T-cell (primary cell): ENCODE measurements around the gene COL15A1. TPM values are rescaled to one million over a fixed set of nuclear protein-coding genes. Genes with fewer than 3 reads are reported as not detected.

Experiments
- ATAC-seq, 4 experiments: fragments of 200-7000 bp in 3 of 4; fragments of 150-1000 bp in 1 of 4; cut with Tn5 transposase; replicated peaks in 1 of 4; 1 replicate in 3 of 4; 2 replicates in 1 of 4; pipeline ENCODE4 v1.10.0; 2021; ENCODE audit warnings: moderate library complexity in 3 of 4, mild to moderate bottlenecking in 2 of 4, moderate number of reproducible peaks in 1 of 4
- CTCF ChIA-PET, 2 donors: fragments of 300-600 bp; sonication (Branson Sonifier 250); formaldehyde crosslinking; loops; one replicate each; lab custom pipeline; 2022; ENCODE audit warnings: antibody characterized with exemption in 2 of 2; lab: Charles Lee
- POLR2A ChIA-PET, 2 donors: fragments of 300-600 bp; sonication (Branson Sonifier 250); formaldehyde crosslinking; loops; one replicate each; lab custom pipeline; 2022; ENCODE audit warnings: antibody characterized with exemption in 2 of 2; lab: Charles Lee
- DNase-seq, 35 experiments: peaks; one replicate each; pipeline versions ENCODE4 v3.0.0 to v3.0.0-alpha.2; 2013 to 2023
- H3K27ac ChIP-seq: one replicate; pipeline ENCODE4 v1.5.1; 2013; ENCODE audit warnings: low read length
- H3K27me3 ChIP-seq, 2 experiments: replicated peaks in 1 of 2; 1 replicate in 1 of 2; 2 replicates in 1 of 2; pipeline versions ENCODE4 v1.6.1 to v1.7.0; 2013; ENCODE audit warnings: low read length in 1 of 2, mixed read lengths in 1 of 2; ENCODE audit not compliant: control insufficient read depth in 2 of 2, insufficient read depth in 2 of 2; ENCODE audit errors: extremely low read depth in 1 of 2
- H3K36me3 ChIP-seq, 2 donors: 1 replicate in 1 of 2; 2 replicates in 1 of 2; pipeline versions ENCODE4 v1.6.1 to v1.7.0; 2013; ENCODE audit warnings: low read length in 1 of 2; ENCODE audit not compliant: control insufficient read depth in 2 of 2, insufficient read depth in 1 of 2; ENCODE audit errors: extremely low read depth in 1 of 2
- H3K4me1 ChIP-seq, 2 experiments: 1 replicate in 1 of 2; 2 replicates in 1 of 2; pipeline versions ENCODE4 v1.6.1 to v1.7.0; 2013; ENCODE audit warnings: low read length in 2 of 2, mixed read lengths in 1 of 2; ENCODE audit not compliant: insufficient read depth in 2 of 2, control insufficient read depth in 1 of 2; ENCODE audit errors: extremely low read depth in 1 of 2
- H3K4me3 ChIP-seq, 2 donors: 1 replicate in 1 of 2; 2 replicates in 1 of 2; pipeline versions ENCODE4 v1.5.1 to v1.7.0; 2013; ENCODE audit warnings: mild to moderate bottlenecking in 2 of 2, low read length in 1 of 2, moderate library complexity in 1 of 2; ENCODE audit not compliant: control insufficient read depth in 1 of 2; ENCODE audit errors: extremely low read depth in 1 of 2
- H3K9me3 ChIP-seq: 2 replicates; pipeline ENCODE4 v1.7.0; 2013
- H3K27ac Mint-ChIP-seq, 2 donors: one replicate each; pipeline ENCODE4 v1.8.0; 2020 to 2021; ENCODE audit warnings: mild to moderate bottlenecking in 2 of 2, mixed read lengths in 2 of 2
- H3K27me3 Mint-ChIP-seq, 2 donors: one replicate each; pipeline ENCODE4 v1.8.0; 2021 to 2022; ENCODE audit warnings: mixed read lengths in 2 of 2
- H3K36me3 Mint-ChIP-seq: one replicate; pipeline ENCODE4 v1.8.0; 2021; ENCODE audit warnings: mixed read lengths
- H3K4me1 Mint-ChIP-seq, 3 donors: one replicate each; pipeline ENCODE4 v1.8.0; 2020 to 2022; ENCODE audit warnings: mixed read lengths in 3 of 3, mild to moderate bottlenecking in 1 of 3
- H3K4me3 Mint-ChIP-seq, 3 donors: one replicate each; pipeline ENCODE4 v1.8.0; 2020 to 2022; ENCODE audit warnings: mild to moderate bottlenecking in 3 of 3, mixed read lengths in 3 of 3, moderate library complexity in 3 of 3
- H3K9me3 Mint-ChIP-seq, 3 donors: one replicate each; pipeline ENCODE4 v1.8.0; 2020 to 2022; ENCODE audit warnings: mixed read lengths in 3 of 3
- WGBS: methylation state at CpG from one replicate; pipeline ENCODE4 v1.1.5; 2013; ENCODE audit warnings: missing lambda C conversion rate; ENCODE audit not compliant: insufficient coverage; 5-methylcytosine and 5-hydroxymethylcytosine counted together
- total RNA-seq, 35 experiments: library from RNA in 6 of 35; stranded (reverse) in 6 of 35; fragments of 120-200 nt in 1 of 35; gene quantifications; one replicate each; pipeline versions ENCODE4 v1.2.1 to v1.2.4 and lab custom pipeline; 2013 to 2026

COL15A1 gene
- total RNA-seq, 5 donors from 2014 or later (not counting 1 experiment from before 2014, with no cell fraction given) = 0.15 to 0.20 (median 0.19) TPM; not detected in 2

- WGBS = 100% methylated on average over 4 of the region's 4 CpGs
- DNase-seq (no peak), ATAC-seq (no peak)
- peaks cover 4% of the 10 kb centered on the region for H3K36me3 Mint-ChIP-seq
- H3K27me3 Mint-ChIP-seq = no peaks in the 10 kb centered on the region
- Histone ChIP-seq H3K9me3 (no peaks in the 10 kb centered on the region), H3K27ac (no peak overlapping the region), H3K4me3 (no peak overlapping the region), H3K27me3 (no peaks in the 10 kb centered on the region), H3K36me3 (peaks cover 0 to 2% of the 10 kb centered on the region in 2 donors), H3K4me1 (peaks cover 7 to 56% of the 10 kb centered on the region in 2 experiments)
- no peak overlapping the region for H3K4me3 Mint-ChIP-seq
- CTCF ChIA-PET = interaction anchor here in 1 of 2 donors (0.7 kb wide), 1 partner anchor 37 kb away, joined by 3 read pairs; no protein-coding TSS in a partner anchor
- H3K4me1 Mint-ChIP-seq = peaks cover 50 to 62% (median 57%) of the 10 kb centered on the region in 3 donors
- no peak overlapping the region for H3K27ac Mint-ChIP-seq
- peaks cover 0 to 8% (median 3%) of the 10 kb centered on the region in 3 donors for H3K9me3 Mint-ChIP-seq
- POLR2A ChIA-PET = no interaction called here
These were observed 105.9 kb downstream of the COL15A1 start for GRCh38 chr9:99049641-99050040.

GRCh38 chr9:99050292-99050911 lies 106.7 kb downstream of the COL15A1 start:
- H3K4me3 ChIP-seq = no peak overlapping the region
- Mint-ChIP-seq H3K4me3 (no peak overlapping the region), H3K27ac (no peak overlapping the region), H3K36me3 (peaks cover 2% of the 10 kb centered on the region), H3K4me1 (peaks cover 55 to 66% (median 61%) of the 10 kb centered on the region in 3 donors), H3K9me3 (peaks cover 0 to 2% (median 0%) of the 10 kb centered on the region in 3 donors), H3K27me3 (no peaks in the 10 kb centered on the region)
- 91% methylated on average over 8 of the region's 10 CpGs for WGBS
- DNase-seq (no peak), ATAC-seq (no peak)
- no peaks in the 10 kb centered on the region for H3K27me3 ChIP-seq
- no peaks in the 10 kb centered on the region for H3K9me3 ChIP-seq
- POLR2A ChIA-PET = interaction anchor here (0.6 kb wide), 2 partner anchors 36 to 84 kb away, joined by 3 to 7 read pairs; no protein-coding TSS in a partner anchor
- H3K4me1 ChIP-seq = peaks cover 7 to 59% of the 10 kb centered on the region in 2 experiments
- H3K36me3 ChIP-seq = no peaks in the 10 kb centered on the region
- CTCF ChIA-PET = no interaction called here
- H3K27ac ChIP-seq = no peak overlapping the region

DNA sequence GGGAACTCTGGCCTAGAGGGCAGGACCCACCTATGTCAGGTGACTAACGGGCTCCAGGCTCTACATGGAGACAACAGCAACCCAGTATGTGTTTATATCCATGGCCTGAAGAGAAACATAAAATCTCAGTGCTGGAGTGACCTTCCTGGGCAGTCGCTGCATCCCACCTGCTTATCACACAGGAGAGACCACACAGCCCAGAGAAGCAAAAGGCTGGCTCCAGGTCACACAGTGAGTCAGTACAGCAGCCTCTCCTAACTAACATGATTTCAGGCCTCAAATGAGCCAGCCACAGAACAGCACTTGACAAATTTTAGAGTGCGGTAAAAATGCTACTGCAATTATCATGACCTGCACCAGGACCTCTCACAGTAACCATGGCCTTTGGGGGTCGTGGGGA lies 107.2 kb downstream of the COL15A1 start:
- Histone ChIP-seq H3K4me1 (peaks cover 7 to 63% of the 10 kb centered on the region in 2 experiments), H3K4me3 (no peak overlapping the region), H3K27me3 (no peaks in the 10 kb centered on the region), H3K36me3 (no peaks in the 10 kb centered on the region), H3K27ac (no peak overlapping the region), H3K9me3 (no peaks in the 10 kb centered on the region)
- POLR2A ChIA-PET = interaction anchor here (0.6 kb wide), 3 partner anchors 32 to 84 kb away, joined by 3 to 7 read pairs (median 3); no protein-coding TSS in a partner anchor
- Mint-ChIP-seq H3K9me3 (no peaks in the 10 kb centered on the region), H3K27me3 (no peaks in the 10 kb centered on the region), H3K4me1 (peaks cover 61 to 72% (median 65%) of the 10 kb centered on the region in 3 donors), H3K4me3 (no peak overlapping the region), H3K36me3 (no peaks in the 10 kb centered on the region), H3K27ac (peak overlapping the region in 1 of 2 donors; percentile 34)
- no peak for DNase-seq
- CTCF ChIA-PET = no interaction called here
- no peak for ATAC-seq
- 94% methylated on average over 2 of the region's 4 CpGs for WGBS

DNA sequence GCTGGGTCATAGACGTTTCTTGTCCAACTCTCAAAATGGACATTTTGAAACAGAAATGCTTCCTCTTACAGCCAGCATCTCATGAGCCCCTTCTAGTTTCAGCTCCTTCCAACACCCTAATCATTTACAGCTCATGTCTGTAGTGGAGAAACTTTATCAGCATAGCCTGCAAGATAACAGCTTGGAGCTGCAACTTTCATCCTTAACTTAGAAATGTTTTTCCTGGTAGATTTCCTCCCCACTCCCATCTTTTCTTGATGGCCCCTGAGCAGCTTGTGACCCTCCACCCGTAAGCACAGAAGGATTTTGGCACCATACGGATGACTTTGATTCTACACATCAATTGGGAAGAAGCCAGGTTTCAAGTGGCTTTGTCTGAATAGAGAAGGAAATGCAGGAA lies 107.7 kb downstream of the COL15A1 start:
- no peaks in the 10 kb centered on the region for H3K27me3 ChIP-seq
- Mint-ChIP-seq H3K27ac (no peak overlapping the region), H3K4me3 (no peak overlapping the region), H3K27me3 (no peaks in the 10 kb centered on the region), H3K4me1 (peaks cover 65 to 71% (median 67%) of the 10 kb centered on the region in 3 donors), H3K36me3 (no peaks in the 10 kb centered on the region), H3K9me3 (no peaks in the 10 kb centered on the region)
- no peaks in the 10 kb centered on the region for H3K9me3 ChIP-seq
- H3K36me3 ChIP-seq = no peaks in the 10 kb centered on the region
- H3K4me1 ChIP-seq = peaks cover 7 to 68% of the 10 kb centered on the region in 2 experiments
- ChIA-PET POLR2A (interaction anchor here (0.6 kb wide), 2 partner anchors 32 to 83 kb away, joined by 3 read pairs; no protein-coding TSS in a partner anchor), CTCF (no interaction called here)
- H3K4me3 ChIP-seq = no peak overlapping the region
- no CpG with 5 or more reads among the region's 3 CpGs for whole genome bisulfite sequencing
- no peak overlapping the region for H3K27ac ChIP-seq
- DNase-seq (no peak), ATAC-seq (no peak)

- CTCF ChIA-PET = no interaction called here
- Histone ChIP-seq H3K9me3 (no peaks in the 10 kb centered on the region), H3K4me3 (no peak overlapping the region), H3K36me3 (no peaks in the 10 kb centered on the region), H3K4me1 (peaks cover 9 to 73% of the 10 kb centered on the region in 2 experiments), H3K27me3 (no peaks in the 10 kb centered on the region), H3K27ac (peak overlapping the region; percentile 14)
- no peak overlapping the region for H3K4me3 Mint-ChIP-seq
- DNase-seq (no peak), ATAC-seq (no peak)
- peak overlapping the region in 1 of 2 donors; percentile 59 for H3K27ac Mint-ChIP-seq
- H3K4me1 Mint-ChIP-seq = peaks cover 67 to 71% (median 69%) of the 10 kb centered on the region in 3 donors
- WGBS = no CpG with 5 or more reads among the region's 4 CpGs
- H3K36me3 Mint-ChIP-seq = no peaks in the 10 kb centered on the region
- no peaks in the 10 kb centered on the region for H3K27me3 Mint-ChIP-seq
- no peaks in the 10 kb centered on the region for H3K9me3 Mint-ChIP-seq
- POLR2A ChIA-PET = no interaction called here
These were observed 108.1 kb downstream of the COL15A1 start for GRCh38 chr9:99051851-99052250.

DNA sequence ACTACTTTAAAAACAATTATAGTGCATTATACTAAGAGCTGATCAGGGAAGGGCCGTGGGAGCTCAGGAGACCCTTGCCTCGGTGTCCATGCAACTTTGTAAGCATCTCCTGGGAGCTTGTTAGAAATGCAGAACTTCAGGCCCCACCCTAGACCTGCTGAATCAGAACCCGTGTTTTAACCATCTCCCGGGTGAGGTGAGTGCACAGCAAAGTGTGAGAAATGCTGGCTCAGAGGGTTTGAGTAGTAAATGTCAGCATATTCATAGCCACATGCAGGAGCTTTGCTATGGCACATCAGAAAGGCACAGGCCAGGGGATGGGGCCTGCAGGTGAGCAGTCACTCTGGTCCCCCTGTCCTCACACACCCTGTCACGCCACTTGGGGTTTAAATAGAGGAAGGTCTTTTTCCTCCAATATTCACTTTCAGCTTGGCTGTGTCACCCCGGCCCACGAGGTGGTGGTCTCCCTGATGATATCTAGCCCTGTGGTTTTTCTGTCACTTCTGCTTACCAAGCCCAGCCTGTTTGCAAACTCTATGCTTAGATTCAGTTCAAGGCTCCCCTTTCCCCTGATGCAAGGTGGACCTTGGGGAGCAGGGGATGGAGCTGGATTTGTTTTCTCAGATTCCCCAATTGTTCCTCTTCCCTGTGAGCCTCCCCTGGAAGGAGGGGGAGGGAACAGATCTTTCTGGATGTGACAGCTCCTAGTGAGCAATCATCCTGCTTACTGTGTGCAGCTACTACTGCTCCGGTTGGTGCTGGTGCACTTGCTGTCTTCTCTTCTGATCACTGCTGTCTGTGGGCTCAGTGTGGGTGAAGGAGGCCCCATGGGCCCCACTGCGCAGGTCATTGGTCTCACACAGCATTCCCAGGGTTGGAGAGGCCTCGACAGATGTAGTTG lies 109.4 kb downstream of the COL15A1 start:
- ATAC-seq = peak in 1 of 4 experiments; percentile 23
- Mint-ChIP-seq H3K27me3 (no peaks in the 10 kb centered on the region), H3K27ac (peak overlapping the region; percentile 26 to 65), H3K9me3 (no peaks in the 10 kb centered on the region), H3K4me1 (peaks cover 75 to 78% (median 76%) of the 10 kb centered on the region in 3 donors), H3K4me3 (peak overlapping the region in 1 of 3 donors; percentile 22), H3K36me3 (no peaks in the 10 kb centered on the region)
- Histone ChIP-seq H3K27ac (peak overlapping the region; percentile 9), H3K9me3 (no peaks in the 10 kb centered on the region), H3K4me3 (no peak overlapping the region), H3K36me3 (no peaks in the 10 kb centered on the region), H3K27me3 (no peaks in the 10 kb centered on the region), H3K4me1 (peaks cover 22 to 84% of the 10 kb centered on the region in 2 experiments)
- ChIA-PET CTCF (no interaction called here), POLR2A (no interaction called here)
- DNase-seq = peak in 2 of 35 experiments; percentile 13 to 14
- WGBS = 42% methylated on average over 2 of the region's 10 CpGs
